ENCODE results near the gene PCDHA4. TPM values are rescaled to one million over a fixed set of nuclear protein-coding genes. Genes with fewer than 3 reads are reported as not detected.

Gene PCDHA4
- total and polyA plus RNA-seq, 2 experiments from 2014 or later = 1.8 to 12.5 TPM

DNA sequence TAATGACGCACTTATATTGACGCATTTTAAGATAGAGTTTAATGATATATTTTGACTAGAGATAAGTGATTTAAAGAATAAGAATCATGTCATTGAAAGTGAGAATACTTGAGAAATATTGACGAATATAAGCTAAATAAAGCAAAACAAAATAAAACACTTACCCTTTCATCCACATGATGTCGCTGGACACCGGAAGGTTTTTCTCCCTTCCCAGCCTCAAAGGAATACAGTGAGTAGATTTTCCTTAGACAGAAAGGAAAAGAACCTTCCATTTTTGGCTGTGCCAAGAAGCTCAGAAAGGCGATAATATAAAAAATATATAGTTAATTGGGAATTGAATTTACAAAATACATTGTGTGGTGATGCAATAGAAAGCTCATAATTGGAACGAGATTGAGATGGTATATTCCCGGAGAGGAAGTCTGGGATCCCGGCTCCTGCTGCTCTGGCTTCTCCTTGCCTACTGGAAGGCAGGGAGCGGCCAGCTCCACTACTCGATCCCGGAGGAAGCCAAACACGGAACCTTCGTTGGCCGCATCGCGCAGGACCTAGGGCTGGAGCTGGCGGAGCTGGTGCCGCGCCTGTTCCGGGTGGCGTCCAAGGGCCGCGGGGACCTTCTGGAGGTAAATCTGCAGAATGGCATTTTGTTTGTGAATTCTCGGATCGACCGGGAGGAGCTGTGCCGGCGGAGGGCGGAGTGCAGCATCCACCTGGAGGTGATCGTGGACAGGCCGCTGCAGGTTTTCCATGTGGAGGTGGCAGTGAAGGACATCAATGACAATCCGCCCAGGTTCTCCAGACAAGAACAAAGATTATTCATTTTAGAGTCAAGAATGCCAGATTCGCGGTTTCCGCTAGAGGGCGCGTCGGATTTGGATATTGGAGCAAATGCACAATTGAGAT is 14.8 kb downstream of the PCDHA4 start, which contains the start of gene PCDHA5:
TSS of gene PCDHA5 (plus strand) at position 239 of the 906 bp plus-strand sequence.
- Mint-ChIP-seq H3K27me3 (ENCODE audit: insufficient read depth, low read depth, poor library complexity) (no peaks in the 10 kb centered on the region), H3K4me1 (no peaks in the 10 kb centered on the region; the same call in 2 of the 3 replicates), H3K27ac (no peak within 1 kb of the TSS), H3K4me3 (peak within 1 kb of the TSS; percentile 63; the same call in 2 of the 3 replicates), H3K36me3 (ENCODE audit: low read depth) (peaks cover 11% of the 10 kb centered on the region), H3K9me3 (peaks cover 3% of the 10 kb centered on the region; the same call in 1 of the 3 replicates)
- no peak within 1 kb of the TSS for H3K27ac ChIP-seq (ENCODE audit: low read depth)
- H4K20me1 ChIP-seq (replicated peaks; ENCODE audit: insufficient read depth) = no peaks in the 10 kb centered on the region
- no peaks in the 10 kb centered on the region for H3K27me3 ChIP-seq (ENCODE audit: insufficient read depth)
- H3F3A ChIP-seq (replicated peaks; ENCODE audit: low read depth) = no peaks in the 10 kb centered on the region
- no peaks in the 10 kb centered on the region for H3K36me3 ChIP-seq (ENCODE audit: insufficient read depth)
- no peak within 1 kb of the TSS for H3K4me2 ChIP-seq
- H2AFZ ChIP-seq = no peak within 1 kb of the TSS
- no peaks in the 10 kb centered on the region for H3K9me2 ChIP-seq (ENCODE audit: insufficient read depth)
- TF ChIP-seq, protein P1, sequence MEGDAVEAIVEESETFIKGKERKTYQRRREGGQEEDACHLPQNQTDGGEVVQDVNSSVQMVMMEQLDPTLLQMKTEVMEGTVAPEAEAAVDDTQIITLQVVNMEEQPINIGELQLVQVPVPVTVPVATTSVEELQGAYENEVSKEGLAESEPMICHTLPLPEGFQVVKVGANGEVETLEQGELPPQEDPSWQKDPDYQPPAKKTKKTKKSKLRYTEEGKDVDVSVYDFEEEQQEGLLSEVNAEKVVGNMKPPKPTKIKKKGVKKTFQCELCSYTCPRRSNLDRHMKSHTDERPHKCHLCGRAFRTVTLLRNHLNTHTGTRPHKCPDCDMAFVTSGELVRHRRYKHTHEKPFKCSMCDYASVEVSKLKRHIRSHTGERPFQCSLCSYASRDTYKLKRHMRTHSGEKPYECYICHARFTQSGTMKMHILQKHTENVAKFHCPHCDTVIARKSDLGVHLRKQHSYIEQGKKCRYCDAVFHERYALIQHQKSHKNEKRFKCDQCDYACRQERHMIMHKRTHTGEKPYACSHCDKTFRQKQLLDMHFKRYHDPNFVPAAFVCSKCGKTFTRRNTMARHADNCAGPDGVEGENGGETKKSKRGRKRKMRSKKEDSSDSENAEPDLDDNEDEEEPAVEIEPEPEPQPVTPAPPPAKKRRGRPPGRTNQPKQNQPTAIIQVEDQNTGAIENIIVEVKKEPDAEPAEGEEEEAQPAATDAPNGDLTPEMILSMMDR (conservative IDR thresholded peaks at IDR 0.05; ENCODE audit: low read depth in 2 of 2) = peak; percentile 50 to 57
- TF ChIP-seq STAT1 (IDR thresholded peaks at IDR 0.05; ENCODE audit: unreplicated experiment) = no peak
- ATAC-seq (no peak), DNase-seq (ENCODE audit: low spot score) (peak; percentile 43)
- H3K4me1 ChIP-seq (ENCODE audit: insufficient read depth) = no peaks in the 10 kb centered on the region
- H3K4me3 ChIP-seq = no peak within 1 kb of the TSS
- H3K79me2 ChIP-seq (replicated peaks; ENCODE audit: insufficient read depth) = no peaks in the 10 kb centered on the region

DNA sequence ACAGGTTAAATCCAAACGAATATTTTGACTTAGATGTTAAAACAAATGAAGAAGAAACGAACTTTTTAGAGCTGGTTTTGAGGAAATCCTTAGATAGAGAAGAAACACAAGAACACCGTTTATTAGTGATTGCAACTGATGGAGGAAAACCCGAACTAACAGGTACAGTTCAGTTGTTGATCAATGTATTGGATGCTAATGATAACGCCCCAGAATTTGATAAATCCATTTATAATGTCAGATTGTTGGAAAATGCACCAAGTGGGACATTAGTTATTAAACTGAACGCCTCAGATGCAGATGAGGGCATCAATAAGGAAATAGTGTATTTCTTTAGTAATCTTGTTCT is 15.4 kb downstream of the PCDHA4 start:
- Histone ChIP-seq H3K4me1 (ENCODE audit: insufficient read depth) (no peaks in the 10 kb centered on the region), H3K4me3 (no peak overlapping the region), H2AFZ (no peak overlapping the region), H3K36me3 (ENCODE audit: insufficient read depth) (no peaks in the 10 kb centered on the region), H3K27me3 (ENCODE audit: insufficient read depth) (no peaks in the 10 kb centered on the region), H3K79me2 (replicated peaks; ENCODE audit: insufficient read depth) (no peaks in the 10 kb centered on the region), H4K20me1 (replicated peaks; ENCODE audit: insufficient read depth) (no peaks in the 10 kb centered on the region), H3F3A (replicated peaks; ENCODE audit: low read depth) (no peaks in the 10 kb centered on the region), H3K4me2 (no peak overlapping the region), H3K27ac (ENCODE audit: low read depth) (no peak overlapping the region), H3K9me2 (ENCODE audit: insufficient read depth) (no peaks in the 10 kb centered on the region)
- H3K27ac Mint-ChIP-seq = no peak overlapping the region
- ATAC-seq (no peak), DNase-seq (ENCODE audit: low spot score) (no peak)
- peaks cover 11% of the 10 kb centered on the region for H3K36me3 Mint-ChIP-seq (ENCODE audit: low read depth)
- H3K27me3 Mint-ChIP-seq (ENCODE audit: insufficient read depth, low read depth, poor library complexity) = no peaks in the 10 kb centered on the region
- no peaks in the 10 kb centered on the region; the same call in 2 of the 3 replicates for H3K4me1 Mint-ChIP-seq
- H3K4me3 Mint-ChIP-seq = no peak overlapping the region; the same call in 2 of the 3 replicates
- H3K9me3 Mint-ChIP-seq = peaks cover 3% of the 10 kb centered on the region; the same call in 1 of the 3 replicates
- TF ChIP-seq, protein P1 (conservative IDR thresholded peaks at IDR 0.05; ENCODE audit: low read depth in 2 of 2) = no peak; a peak in 1 of 4 replicates
- TF ChIP-seq, protein P2, sequence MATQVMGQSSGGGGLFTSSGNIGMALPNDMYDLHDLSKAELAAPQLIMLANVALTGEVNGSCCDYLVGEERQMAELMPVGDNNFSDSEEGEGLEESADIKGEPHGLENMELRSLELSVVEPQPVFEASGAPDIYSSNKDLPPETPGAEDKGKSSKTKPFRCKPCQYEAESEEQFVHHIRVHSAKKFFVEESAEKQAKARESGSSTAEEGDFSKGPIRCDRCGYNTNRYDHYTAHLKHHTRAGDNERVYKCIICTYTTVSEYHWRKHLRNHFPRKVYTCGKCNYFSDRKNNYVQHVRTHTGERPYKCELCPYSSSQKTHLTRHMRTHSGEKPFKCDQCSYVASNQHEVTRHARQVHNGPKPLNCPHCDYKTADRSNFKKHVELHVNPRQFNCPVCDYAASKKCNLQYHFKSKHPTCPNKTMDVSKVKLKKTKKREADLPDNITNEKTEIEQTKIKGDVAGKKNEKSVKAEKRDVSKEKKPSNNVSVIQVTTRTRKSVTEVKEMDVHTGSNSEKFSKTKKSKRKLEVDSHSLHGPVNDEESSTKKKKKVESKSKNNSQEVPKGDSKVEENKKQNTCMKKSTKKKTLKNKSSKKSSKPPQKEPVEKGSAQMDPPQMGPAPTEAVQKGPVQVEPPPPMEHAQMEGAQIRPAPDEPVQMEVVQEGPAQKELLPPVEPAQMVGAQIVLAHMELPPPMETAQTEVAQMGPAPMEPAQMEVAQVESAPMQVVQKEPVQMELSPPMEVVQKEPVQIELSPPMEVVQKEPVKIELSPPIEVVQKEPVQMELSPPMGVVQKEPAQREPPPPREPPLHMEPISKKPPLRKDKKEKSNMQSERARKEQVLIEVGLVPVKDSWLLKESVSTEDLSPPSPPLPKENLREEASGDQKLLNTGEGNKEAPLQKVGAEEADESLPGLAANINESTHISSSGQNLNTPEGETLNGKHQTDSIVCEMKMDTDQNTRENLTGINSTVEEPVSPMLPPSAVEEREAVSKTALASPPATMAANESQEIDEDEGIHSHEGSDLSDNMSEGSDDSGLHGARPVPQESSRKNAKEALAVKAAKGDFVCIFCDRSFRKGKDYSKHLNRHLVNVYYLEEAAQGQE (IDR thresholded peaks at IDR 0.05; ENCODE audit: unreplicated experiment) = no peak
- TF ChIP-seq POLR2AphosphoS5 (IDR thresholded peaks at IDR 0.05; ENCODE audit: low read depth) (no peak), NANOG (IDR thresholded peaks at IDR 0.05; ENCODE audit: borderline replicate concordance) (no peak), STAT1 (IDR thresholded peaks at IDR 0.05; ENCODE audit: unreplicated experiment) (no peak), CREB1 (CRISPR knock-in tag; IDR thresholded peaks at IDR 0.05; ENCODE audit: low read depth) (no peak)

Data from GM23338 (cell line).